Duodenal mucosa (tissue), 2 donors: ENCODE measurements around the gene DRAXIN.
A peak's percentile ranks its signal among the peaks of the same experiment; 100 is the strongest.
"Not testable (repeated sequence)": the region's sequence is repeated elsewhere in the genome, so short reads cannot be mapped to it uniquely, and the experiment has no call there.

Experiments
- H3K27ac ChIP-seq: one replicate; pipeline ENCODE4 v1.7.0; 2013; ENCODE audit warnings: low read depth, low read length
- H3K27me3 ChIP-seq, 2 donors: one replicate each; pipeline ENCODE4 v1.7.0; 2013; ENCODE audit warnings: low read length in 2 of 2, control low read depth in 1 of 2; ENCODE audit not compliant: insufficient read depth in 2 of 2, control insufficient read depth in 1 of 2
- H3K36me3 ChIP-seq, 2 donors: one replicate each; pipeline ENCODE4 v1.7.0; 2013; ENCODE audit warnings: low read length in 2 of 2, control low read depth in 1 of 2; ENCODE audit not compliant: insufficient read depth in 2 of 2, control insufficient read depth in 1 of 2
- H3K4me1 ChIP-seq, 2 donors: one replicate each; pipeline ENCODE4 v1.7.0; 2013; ENCODE audit warnings: low read length in 2 of 2, control low read depth in 1 of 2; ENCODE audit not compliant: insufficient read depth in 2 of 2, control insufficient read depth in 1 of 2
- H3K4me3 ChIP-seq, 2 donors: one replicate each; pipeline ENCODE4 v1.7.0; 2013; ENCODE audit warnings: low read length in 2 of 2, low read depth in 1 of 2
- H3K9ac ChIP-seq, 2 donors: one replicate each; pipeline ENCODE4 v1.7.0; 2013; ENCODE audit warnings: low read length in 2 of 2, low read depth in 1 of 2
- H3K9me3 ChIP-seq, 2 donors: one replicate each; pipeline ENCODE4 v1.7.0; 2013; ENCODE audit warnings: low read length in 2 of 2, control low read depth in 1 of 2; ENCODE audit not compliant: control insufficient read depth in 1 of 2

The DRAXIN gene, protein sequence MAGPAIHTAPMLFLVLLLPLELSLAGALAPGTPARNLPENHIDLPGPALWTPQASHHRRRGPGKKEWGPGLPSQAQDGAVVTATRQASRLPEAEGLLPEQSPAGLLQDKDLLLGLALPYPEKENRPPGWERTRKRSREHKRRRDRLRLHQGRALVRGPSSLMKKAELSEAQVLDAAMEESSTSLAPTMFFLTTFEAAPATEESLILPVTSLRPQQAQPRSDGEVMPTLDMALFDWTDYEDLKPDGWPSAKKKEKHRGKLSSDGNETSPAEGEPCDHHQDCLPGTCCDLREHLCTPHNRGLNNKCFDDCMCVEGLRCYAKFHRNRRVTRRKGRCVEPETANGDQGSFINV

DNA sequence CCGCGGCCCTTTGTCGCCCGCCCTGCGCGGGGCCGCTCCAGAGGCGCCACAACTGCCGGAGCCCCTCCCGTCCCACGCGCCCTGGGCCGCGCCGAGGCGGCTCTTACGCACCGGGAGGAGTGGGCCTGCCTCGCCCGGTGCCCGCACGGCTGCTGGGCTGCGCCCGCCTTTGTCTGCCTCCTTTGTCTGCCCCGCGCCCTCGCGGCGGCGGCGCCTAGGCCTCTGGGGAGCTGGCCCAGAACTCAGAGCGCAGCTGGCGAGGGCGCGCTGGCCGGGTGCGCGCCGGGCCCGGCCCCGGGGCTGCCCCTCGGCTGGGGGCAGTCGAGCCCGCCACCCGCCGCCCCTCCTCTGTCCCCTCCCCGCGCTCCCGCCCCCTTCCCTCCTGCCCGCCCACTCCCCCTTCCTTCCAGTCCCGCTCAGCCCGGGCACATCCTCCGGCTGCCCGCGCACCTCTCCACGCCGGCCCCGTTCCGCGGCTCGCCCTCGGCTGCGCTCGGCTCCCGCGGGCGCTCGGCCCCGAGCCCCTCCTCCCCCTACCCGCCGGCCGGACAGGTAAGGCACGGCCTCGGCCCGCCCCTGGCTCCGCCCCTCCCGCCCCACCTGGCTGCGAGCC, at the start of gene DRAXIN:
DRAXIN (plus strand) TSS at position 409 of the 613 bp plus-strand sequence. CDS start 14,549 bp downstream, outside the sequence.
- H3K4me1 ChIP-seq: no peaks in the 10 kb centered on the region
- H3K9ac ChIP-seq: no peak within 1 kb of the TSS
- H3K27me3 ChIP-seq: peaks cover 44 to 47% of the 10 kb centered on the region in 2 donors
- H3K9me3 ChIP-seq: no peaks in the 10 kb centered on the region
- no peak within 1 kb of the TSS for H3K4me3 ChIP-seq
- H3K36me3 ChIP-seq: no peaks in the 10 kb centered on the region
- no peak within 1 kb of the TSS for H3K27ac ChIP-seq

DNA sequence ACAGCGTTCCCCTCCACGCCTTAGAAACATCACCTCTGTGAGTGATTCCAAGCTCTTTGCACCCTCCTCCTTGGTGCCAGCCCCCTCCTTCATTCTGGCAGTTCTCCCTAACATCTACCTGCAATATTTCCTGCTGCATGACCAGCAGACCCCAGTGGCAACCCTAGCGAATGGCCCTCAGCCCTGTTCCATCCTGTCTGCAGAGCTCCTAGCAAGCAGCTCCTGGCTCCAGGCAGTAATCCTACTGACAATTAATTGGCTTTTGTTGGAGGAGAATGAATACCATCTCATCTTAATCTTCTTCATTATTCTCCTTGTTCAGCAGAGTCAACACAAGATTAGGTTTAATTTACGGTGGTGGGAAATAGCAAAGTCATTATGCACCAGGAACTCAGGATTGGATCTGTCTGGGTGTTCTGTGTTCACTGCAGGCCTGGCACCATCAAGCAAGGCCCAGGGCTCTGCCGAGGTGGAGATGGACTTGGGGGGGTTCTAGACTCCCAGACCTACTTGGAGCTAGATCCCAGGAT, 49.7 kb upstream of the DRAXIN start:
- Histone ChIP-seq H3K27me3 (peaks cover 0 to 3% of the 10 kb centered on the region in 2 donors), H3K4me1 (no peaks in the 10 kb centered on the region), H3K27ac (no peak overlapping the region), H3K9ac (no peak overlapping the region), H3K9me3 (no peaks in the 10 kb centered on the region), H3K4me3 (no peak overlapping the region), H3K36me3 (no peaks in the 10 kb centered on the region)

DNA sequence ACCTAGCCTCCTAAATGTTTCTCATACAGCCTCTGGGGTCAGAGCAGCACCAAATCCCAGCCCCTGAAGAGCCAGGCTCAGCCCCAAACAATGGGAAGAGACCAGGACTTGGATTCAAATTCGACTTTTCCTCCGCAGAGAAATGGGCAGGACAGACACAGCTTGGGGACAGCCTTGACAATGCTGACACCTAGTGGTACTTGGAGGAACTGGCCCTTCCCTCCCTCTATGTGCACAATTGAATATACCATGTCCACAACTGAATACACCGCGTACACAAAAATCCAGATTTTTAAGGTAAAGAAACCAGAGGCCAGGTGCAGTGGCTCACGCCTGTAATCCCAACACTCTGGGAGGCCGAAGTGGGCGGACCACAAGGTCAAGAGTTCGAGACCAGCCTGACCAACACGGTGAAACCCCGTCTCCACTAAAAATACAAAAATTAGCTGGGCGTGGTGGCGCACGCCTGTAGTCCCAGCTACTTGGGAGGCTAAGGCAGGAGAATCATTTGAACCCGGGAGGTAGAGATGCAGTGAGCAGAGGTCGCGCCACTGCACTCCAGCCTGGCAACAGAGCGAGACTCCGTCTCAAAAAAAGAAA, 49.0 kb upstream of the DRAXIN start:
- not testable (repeated sequence) for H3K9me3 ChIP-seq, H3K27me3 ChIP-seq, H3K27ac ChIP-seq, H3K36me3 ChIP-seq, H3K4me3 ChIP-seq, H3K9ac ChIP-seq, H3K4me1 ChIP-seq

DNA sequence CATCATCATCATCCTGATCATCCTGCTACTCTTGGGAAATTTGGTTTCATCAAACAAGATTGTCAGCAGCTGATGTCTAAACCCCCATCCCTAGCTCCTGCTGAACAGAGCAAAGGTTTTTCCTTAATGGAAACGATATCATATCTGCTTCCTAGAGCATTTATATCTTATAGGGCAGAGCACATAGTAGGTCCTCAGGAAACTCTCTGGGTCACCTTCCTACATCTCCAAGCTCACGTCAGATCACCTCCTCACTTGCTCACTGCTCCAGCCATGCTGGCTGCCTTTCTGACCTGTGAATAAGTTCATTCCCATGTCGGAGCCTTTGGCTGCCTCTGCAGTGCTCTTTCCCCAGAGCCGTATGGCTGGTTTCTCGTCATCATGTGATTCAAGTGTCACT, 47.7 kb upstream of the DRAXIN start:
- Histone ChIP-seq H3K27ac (no peak overlapping the region), H3K9ac (no peak overlapping the region), H3K4me1 (peaks cover 0 to 6% of the 10 kb centered on the region in 2 donors), H3K27me3 (peaks cover 3 to 6% of the 10 kb centered on the region in 2 donors), H3K4me3 (no peak overlapping the region), H3K9me3 (no peaks in the 10 kb centered on the region), H3K36me3 (no peaks in the 10 kb centered on the region)

DNA sequence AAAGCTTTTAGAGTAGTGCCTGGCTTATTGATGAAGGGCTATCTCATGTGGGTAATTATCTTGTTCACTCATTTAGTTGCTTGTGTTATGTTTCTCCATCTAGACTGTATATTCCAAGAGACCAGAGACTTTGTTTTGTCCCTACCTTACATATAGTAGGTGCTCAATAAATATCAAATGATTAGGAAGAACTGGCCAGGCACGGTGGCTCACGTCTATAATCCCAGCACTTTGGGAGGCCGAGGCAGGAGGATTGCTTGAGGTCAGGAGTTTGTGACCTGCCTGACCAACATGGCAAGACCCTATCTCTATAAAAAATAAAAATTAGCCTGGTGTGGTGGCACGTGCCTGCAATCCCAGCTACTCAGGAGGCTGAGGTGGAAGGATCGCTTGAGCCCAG, 46.2 kb upstream of the DRAXIN start:
- Histone ChIP-seq H3K36me3 (no peaks in the 10 kb centered on the region), H3K4me3 (no peak overlapping the region), H3K27me3 (peaks cover 8 to 11% of the 10 kb centered on the region in 2 donors), H3K27ac (no peak overlapping the region), H3K9me3 (no peaks in the 10 kb centered on the region), H3K9ac (no peak overlapping the region), H3K4me1 (peaks cover 7 to 12% of the 10 kb centered on the region in 2 donors)

DNA sequence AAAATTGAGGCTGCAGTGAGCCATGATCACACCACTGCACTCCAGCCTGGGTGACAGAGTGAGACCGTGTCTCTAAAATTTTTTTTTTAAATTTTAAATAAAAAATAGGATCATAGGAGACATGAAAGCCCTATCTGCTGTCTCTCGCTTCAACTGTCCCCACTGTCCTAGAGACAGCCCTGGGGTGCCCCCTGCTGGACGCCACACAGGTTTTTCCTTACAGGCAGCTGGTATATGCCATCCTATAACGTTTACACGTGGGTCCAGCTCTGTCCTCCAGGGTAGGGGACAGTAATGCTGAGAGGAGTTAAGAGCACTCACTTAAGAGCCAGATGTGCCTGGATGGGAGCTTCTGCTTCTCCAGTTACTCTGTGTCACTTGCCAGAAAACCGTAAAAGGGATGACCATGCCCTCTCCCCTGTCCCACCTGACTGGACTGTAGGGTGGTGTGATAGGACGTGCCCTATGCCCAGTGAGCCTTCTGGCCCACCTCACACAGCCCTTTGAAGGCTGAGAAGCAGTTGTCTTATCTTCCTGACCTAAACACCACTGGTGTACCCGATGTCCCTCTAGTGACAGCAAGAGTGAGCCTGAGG, 45.7 kb upstream of the DRAXIN start:
- peaks cover 9 to 16% of the 10 kb centered on the region in 2 donors for H3K4me1 ChIP-seq
- H3K4me3 ChIP-seq: no peak overlapping the region
- no peaks in the 10 kb centered on the region for H3K9me3 ChIP-seq
- no peaks in the 10 kb centered on the region for H3K36me3 ChIP-seq
- H3K27me3 ChIP-seq: peaks cover 8 to 12% of the 10 kb centered on the region in 2 donors
- H3K27ac ChIP-seq: no peak overlapping the region
- H3K9ac ChIP-seq: no peak overlapping the region

DNA sequence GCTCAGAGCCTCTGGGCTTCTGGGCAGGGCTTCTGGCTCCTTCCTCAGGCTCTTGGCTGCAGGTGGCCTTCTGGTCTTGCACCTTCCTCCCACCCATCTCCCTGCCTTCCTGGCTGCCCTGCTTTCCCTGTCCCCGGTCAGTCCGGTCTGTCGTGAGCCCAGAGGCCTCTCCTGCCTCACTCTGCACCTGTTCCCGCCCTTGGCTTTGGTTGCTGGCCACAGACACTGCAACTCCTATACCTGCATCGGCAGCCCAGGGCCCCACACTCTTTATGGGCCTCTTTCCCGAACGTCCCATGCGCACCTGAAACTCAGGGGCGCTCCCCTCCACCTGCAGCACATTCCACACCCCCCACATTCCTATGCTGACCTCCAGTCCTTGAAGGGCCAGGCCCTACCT, 45.2 kb upstream of the DRAXIN start:
- H3K4me3 ChIP-seq: no peak overlapping the region
- no peak overlapping the region for H3K27ac ChIP-seq
- peaks cover 11 to 18% of the 10 kb centered on the region in 2 donors for H3K4me1 ChIP-seq
- no peaks in the 10 kb centered on the region for H3K9me3 ChIP-seq
- H3K36me3 ChIP-seq: no peaks in the 10 kb centered on the region
- no peak overlapping the region for H3K9ac ChIP-seq
- peaks cover 8 to 16% of the 10 kb centered on the region in 2 donors for H3K27me3 ChIP-seq

DNA sequence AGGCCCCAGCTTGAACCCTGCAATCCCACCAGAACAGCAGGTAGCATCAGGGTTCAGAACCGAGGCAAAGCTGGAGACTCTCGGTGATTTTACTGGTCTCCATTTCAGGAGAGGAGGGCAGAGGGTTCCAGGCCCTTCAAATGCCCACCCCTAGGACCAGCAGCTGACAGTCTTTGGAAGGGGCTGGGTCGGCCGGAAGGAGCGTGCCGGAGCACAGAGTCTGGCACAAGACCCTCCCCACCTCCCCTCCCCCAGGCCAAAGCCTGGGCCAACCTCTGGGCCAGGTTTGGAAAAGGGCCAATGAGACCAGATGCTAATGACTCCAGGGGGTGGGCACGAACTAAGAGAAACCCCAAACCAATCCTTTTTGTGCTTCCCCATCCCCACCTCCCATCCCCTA, 44.2 kb upstream of the DRAXIN start:
- Histone ChIP-seq H3K4me1 (peaks cover 11 to 18% of the 10 kb centered on the region in 2 donors), H3K9ac (no peak overlapping the region), H3K27me3 (peaks cover 5 to 16% of the 10 kb centered on the region in 2 donors), H3K9me3 (no peaks in the 10 kb centered on the region), H3K27ac (no peak overlapping the region), H3K36me3 (no peaks in the 10 kb centered on the region), H3K4me3 (no peak overlapping the region)

DNA sequence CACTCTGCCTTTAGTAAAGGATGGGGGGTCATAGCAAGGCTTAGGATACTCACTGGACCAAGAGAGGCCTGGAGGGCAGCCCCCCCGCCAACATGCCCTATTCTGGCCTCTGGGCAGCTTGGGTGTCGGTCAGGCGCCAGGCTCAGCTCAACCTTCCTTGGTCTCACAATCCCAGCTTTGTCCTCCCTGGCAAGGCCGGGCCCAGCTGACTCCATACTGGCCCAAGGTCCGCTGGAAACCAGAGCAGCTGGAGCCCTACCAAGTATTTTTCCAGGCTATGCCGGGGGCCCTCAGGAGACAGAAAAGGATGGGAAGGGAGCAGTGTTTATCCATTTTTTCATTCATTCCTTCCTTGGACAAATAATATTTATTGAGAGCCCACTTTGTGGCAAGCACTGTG, 43.5 kb upstream of the DRAXIN start:
- Histone ChIP-seq H3K4me3 (no peak overlapping the region), H3K36me3 (no peaks in the 10 kb centered on the region), H3K27me3 (peaks cover 5 to 16% of the 10 kb centered on the region in 2 donors), H3K4me1 (peaks cover 11 to 18% of the 10 kb centered on the region in 2 donors), H3K9me3 (no peaks in the 10 kb centered on the region), H3K27ac (no peak overlapping the region), H3K9ac (no peak overlapping the region)

DNA sequence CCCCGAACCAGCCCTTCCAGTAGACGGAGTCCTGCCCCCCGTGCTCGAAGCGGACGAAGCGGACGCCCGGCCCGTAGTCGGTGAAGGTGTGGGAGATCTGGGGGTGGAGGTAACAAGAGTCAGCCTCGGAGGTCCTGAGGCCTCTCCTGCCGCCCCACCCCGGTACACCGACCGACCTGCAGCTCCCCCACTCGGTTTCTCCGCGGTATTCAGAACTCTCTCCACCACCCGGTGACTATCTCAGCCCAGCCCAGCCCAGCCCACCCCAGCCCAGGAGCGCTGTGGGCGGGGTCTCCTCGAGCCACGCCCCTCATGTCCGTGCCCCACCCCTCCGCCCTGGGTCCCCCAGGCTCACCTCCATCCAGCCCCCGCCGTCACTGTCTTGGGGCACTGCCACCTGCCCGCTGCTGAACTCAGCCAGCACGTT, 42.8 kb upstream of the DRAXIN start:
- Histone ChIP-seq H3K4me3 (peak overlapping the region in 1 of 2 donors; percentile 21), H3K4me1 (peaks cover 14 to 21% of the 10 kb centered on the region in 2 donors), H3K36me3 (no peaks in the 10 kb centered on the region), H3K27ac (no peak overlapping the region), H3K27me3 (peaks cover 5 to 16% of the 10 kb centered on the region in 2 donors), H3K9me3 (no peaks in the 10 kb centered on the region), H3K9ac (no peak overlapping the region)
